HG03097 (cell line): ENCODE data around the gene MAGEA12.
"Not testable (repeated sequence)": the region's sequence is repeated elsewhere in the genome, so short reads cannot be mapped to it uniquely, and the experiment has no call there.

Source experiments
- ATAC-seq: cut with Tn5 transposase; IDR thresholded peaks from one replicate; pipeline ENCODE4 v1.9.1; 2021; ENCODE audit not compliant: unreplicated experiment, low FRiP score

The MAGEA12 gene

DNA sequence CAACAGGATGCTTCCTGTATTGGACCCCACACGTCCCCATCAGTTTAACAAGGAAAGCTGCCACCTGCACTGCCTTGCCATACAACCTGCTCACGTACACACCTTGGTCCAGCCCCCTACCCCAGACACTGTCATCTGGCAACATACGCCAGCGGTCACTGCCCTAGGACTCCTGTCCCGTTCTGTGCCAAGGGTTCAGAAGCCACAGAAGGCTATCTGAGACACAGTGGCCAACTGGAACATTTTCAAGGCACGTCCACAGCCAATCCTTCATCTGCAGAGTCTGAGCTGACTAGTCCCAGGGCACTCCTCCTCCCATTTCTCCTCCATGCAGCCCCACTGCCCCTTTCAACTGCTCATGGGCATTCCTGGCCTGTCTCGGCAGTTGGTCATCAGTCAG is 28.0 kb downstream of the MAGEA12 start:
- ATAC-seq, result not testable (repeated sequence)

DNA sequence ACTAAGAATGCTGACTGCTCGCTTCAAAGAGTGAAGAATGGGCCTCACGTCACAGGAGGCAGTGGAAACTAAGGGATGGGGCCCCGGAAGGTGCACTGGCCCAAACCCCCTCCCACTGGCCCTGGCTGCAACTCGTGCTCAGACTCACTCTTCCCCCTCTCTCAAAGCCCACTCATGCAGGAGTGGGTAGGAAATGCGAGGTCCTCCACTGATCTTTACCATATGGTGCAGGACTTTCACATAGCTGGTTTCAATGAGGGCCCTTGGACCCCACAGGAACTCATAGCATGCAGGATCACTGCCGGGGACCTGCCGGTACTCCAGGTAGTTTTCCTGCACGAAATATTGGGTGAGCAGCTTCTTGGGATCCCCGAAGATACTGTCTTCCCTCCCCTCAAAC is 33.0 kb downstream of the MAGEA12 start:
- not testable (repeated sequence) for ATAC-seq

DNA sequence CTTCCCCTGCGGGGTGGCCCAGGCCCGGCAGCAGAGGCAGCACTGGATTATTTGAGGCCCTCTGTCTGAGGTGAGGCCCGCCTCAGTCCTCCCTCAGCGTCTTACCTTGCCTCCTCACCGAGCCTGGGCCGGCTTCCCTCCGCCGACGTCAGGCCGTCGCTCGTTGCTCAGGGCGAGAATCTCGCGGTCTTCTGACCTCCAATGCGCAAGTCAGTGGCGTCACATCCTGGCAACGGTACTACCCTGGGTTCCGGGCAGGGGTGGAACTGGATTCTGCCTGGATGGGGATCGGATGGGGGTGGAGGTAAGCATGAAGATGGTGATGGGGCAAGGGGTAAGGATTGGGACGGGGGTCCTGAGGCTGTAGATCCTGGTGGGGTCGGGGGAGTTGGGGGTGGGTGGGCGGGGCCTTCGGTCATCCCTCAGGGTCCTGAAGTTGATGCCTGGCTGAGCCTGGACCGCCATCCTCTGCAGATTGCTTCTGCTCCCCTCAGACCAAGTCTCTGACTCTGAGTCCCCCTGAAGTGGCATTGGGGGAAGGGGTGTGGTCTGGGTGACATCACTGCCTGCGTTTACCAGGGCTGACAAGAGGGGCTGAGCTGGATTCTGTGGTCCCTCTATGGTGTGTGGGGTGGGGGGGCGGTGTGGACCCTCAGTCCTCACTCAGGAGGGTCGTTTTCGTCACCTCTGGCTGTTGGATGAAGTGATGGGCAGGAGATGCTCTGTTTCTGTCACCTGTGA is 36.2 kb downstream of the MAGEA12 start, which contains the start of gene MAGEA6:
MAGEA6 (minus strand) TSS at position 141 of the 741 bp plus-strand sequence. CDS start 2,039 bp downstream, outside the sequence.
- not testable (repeated sequence) for ATAC-seq

DNA sequence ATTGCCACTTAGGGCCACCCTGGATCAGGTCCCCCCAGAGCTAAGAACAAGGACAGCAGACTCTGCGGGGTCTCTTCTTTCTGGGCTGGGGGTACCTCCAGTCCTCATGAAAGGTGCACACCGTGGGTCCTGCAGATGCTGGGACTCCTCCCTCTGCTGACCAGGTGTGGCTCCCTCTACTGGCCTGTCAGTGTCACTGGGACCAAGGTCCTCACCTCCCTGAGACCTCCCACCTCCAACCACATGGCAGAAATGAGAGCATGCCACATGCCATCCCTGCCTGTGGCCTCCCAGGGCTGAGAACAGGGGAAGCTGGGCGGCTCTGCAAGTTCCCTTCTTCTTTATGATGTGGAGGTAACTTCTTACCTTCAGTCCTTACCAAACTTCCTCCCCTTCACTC is 53.5 kb downstream of the MAGEA12 start:
- ATAC-seq, result not testable (repeated sequence)
